ENCODE results near the gene HPS5. TPM values are rescaled to one million over a fixed set of nuclear protein-coding genes. Genes with fewer than 3 reads are reported as not detected.
"Not testable (repeated sequence)": the region's sequence is repeated elsewhere in the genome, so short reads cannot be mapped to it uniquely, and the experiment has no call there.

Gene HPS5
- total RNA-seq, 1 donor from 2014 or later = 15.1 TPM

- DNase-seq (ENCODE audit: low read depth) = no peak
- Histone ChIP-seq H3K4me3 (ENCODE audit: low read depth, low read length) (no peak overlapping the region), H3K36me3 (ENCODE audit: control insufficient read depth, insufficient read depth, low read length) (no peaks in the 10 kb centered on the region), H3K27me3 (ENCODE audit: control insufficient read depth, insufficient read depth, low read length) (no peaks in the 10 kb centered on the region)
- TF ChIP-seq CTCF (IDR thresholded peaks at IDR 0.05; ENCODE audit: insufficient read depth, low read length, poor library complexity, severe bottlenecking) = no peak
Measured at GRCh38 chr11:18254781-18255361, 67.1 kb downstream of the HPS5 start.

DNA sequence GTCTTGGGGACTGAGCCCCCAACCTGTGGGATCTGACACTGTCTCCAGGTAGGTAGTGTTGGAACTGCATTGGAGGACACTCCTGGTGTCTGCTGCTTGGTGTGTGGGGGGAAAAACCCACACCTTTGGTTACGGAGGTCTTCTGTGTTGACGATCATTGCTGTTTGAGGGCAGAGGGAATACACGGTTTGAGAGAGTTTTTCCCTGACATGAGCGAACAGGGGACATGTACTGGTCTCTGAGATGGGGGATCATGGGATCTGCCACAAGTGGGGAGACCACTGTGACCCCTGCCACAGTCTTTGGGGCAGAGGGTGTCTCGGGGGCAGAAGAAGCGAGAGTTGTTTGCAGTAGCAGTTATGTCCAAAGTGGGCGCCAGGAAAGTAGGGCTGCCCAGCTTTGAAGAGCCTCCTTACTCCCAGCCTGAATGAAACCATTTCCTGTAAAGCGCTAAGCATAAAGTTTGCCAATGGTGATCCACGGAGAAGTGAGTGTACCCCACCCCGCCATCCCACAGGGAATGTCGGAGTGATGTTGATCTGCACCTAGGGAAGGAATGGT is 68.1 kb downstream of the HPS5 start:
- H3K4me3 ChIP-seq (ENCODE audit: low read depth, low read length) = no peak overlapping the region
- no peaks in the 10 kb centered on the region for H3K36me3 ChIP-seq (ENCODE audit: control insufficient read depth, insufficient read depth, low read length)
- H3K27me3 ChIP-seq (ENCODE audit: control insufficient read depth, insufficient read depth, low read length) = no peaks in the 10 kb centered on the region
- no peak for TF ChIP-seq CTCF (IDR thresholded peaks at IDR 0.05; ENCODE audit: insufficient read depth, low read length, poor library complexity, severe bottlenecking)
- DNase-seq (ENCODE audit: low read depth) = no peak

GRCh38 chr11:18253233-18253632 is 68.7 kb downstream of the HPS5 start:
- no peak for DNase-seq (ENCODE audit: low read depth)
- no peak for TF ChIP-seq CTCF (IDR thresholded peaks at IDR 0.05; ENCODE audit: insufficient read depth, low read length, poor library complexity, severe bottlenecking)
- Histone ChIP-seq H3K27me3 (ENCODE audit: control insufficient read depth, insufficient read depth, low read length) (no peaks in the 10 kb centered on the region), H3K4me3 (ENCODE audit: low read depth, low read length) (no peak overlapping the region), H3K36me3 (ENCODE audit: control insufficient read depth, insufficient read depth, low read length) (no peaks in the 10 kb centered on the region)

DNA sequence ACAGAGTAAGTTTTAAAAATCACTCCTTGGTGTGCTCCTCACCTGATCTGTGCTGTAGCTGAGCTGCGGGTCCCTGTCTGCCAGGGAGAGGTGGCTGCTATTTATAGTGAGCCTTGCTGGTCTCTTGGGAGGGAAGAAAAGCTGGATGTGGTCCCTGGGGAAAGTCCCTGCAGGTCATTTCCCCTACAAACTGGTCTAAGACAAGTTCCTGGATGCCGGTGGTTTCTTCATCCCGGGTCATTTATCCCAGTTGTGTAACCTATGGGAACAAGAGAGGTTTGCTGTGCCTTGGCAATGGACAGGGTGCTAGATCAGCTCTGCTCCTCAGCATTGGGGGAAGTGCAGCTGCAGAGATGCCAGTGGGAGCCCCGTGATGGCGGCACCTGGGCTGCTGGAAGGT is 73.4 kb downstream of the HPS5 start, which contains the start of gene SAA2:
SAA2 (minus strand) TSS at position 108 of the 400 bp plus-strand sequence. CDS start 657 bp downstream, outside the sequence.
- DNase-seq (ENCODE audit: low read depth) = peak; percentile 9
- TF ChIP-seq CTCF (IDR thresholded peaks at IDR 0.05; ENCODE audit: insufficient read depth, low read length, poor library complexity, severe bottlenecking) = no peak
- no peak within 1 kb of the TSS for H3K4me3 ChIP-seq (ENCODE audit: low read depth, low read length)
- H3K36me3 ChIP-seq (ENCODE audit: control insufficient read depth, insufficient read depth, low read length) = no peaks in the 10 kb centered on the region
- no peaks in the 10 kb centered on the region for H3K27me3 ChIP-seq (ENCODE audit: control insufficient read depth, insufficient read depth, low read length)

GRCh38 chr11:18247191-18247581 is 74.8 kb downstream of the HPS5 start:
- H3K27me3 ChIP-seq (ENCODE audit: control insufficient read depth, insufficient read depth, low read length); H3K36me3 ChIP-seq (ENCODE audit: control insufficient read depth, insufficient read depth, low read length); H3K4me3 ChIP-seq (ENCODE audit: low read depth, low read length); DNase-seq (ENCODE audit: low read depth): not testable (repeated sequence)

GRCh38 chr11:18246379-18247190 is 75.4 kb downstream of the HPS5 start:
- H3K4me3 ChIP-seq (ENCODE audit: low read depth, low read length); H3K27me3 ChIP-seq (ENCODE audit: control insufficient read depth, insufficient read depth, low read length); H3K36me3 ChIP-seq (ENCODE audit: control insufficient read depth, insufficient read depth, low read length); DNase-seq (ENCODE audit: low read depth): not testable (repeated sequence)
